HL-60 (cell line): Measurements from ENCODE around the gene SLC25A10.

Source experiments
- GABPA ChIP-seq: IDR thresholded peaks from 2 replicates; pipeline ENCODE4 v1.6.1; 2012; ENCODE audit warnings: low read depth
- POLR2AphosphoS5 ChIP-seq: IDR thresholded peaks from 2 replicates; pipeline ENCODE4 v1.6.1; 2012; ENCODE audit warnings: low read depth
- TF ChIP-seq, protein P1 (sequence below): IDR thresholded peaks from one replicate; pipeline ENCODE4 v1.5.1; 2011; ENCODE audit warnings: low read length, control low read depth, inconsistent platforms; ENCODE audit not compliant: insufficient read depth
- TF ChIP-seq, protein P2 (sequence below): IDR thresholded peaks from 2 replicates; pipeline ENCODE4 v1.6.1; 2012; ENCODE audit warnings: low read depth; ENCODE audit not compliant: insufficient replicate concordance

- TF ChIP-seq GABPA (no peak), POLR2AphosphoS5 (no peak; the same call in 1 of the 2 replicates)
- TF ChIP-seq, protein P1, sequence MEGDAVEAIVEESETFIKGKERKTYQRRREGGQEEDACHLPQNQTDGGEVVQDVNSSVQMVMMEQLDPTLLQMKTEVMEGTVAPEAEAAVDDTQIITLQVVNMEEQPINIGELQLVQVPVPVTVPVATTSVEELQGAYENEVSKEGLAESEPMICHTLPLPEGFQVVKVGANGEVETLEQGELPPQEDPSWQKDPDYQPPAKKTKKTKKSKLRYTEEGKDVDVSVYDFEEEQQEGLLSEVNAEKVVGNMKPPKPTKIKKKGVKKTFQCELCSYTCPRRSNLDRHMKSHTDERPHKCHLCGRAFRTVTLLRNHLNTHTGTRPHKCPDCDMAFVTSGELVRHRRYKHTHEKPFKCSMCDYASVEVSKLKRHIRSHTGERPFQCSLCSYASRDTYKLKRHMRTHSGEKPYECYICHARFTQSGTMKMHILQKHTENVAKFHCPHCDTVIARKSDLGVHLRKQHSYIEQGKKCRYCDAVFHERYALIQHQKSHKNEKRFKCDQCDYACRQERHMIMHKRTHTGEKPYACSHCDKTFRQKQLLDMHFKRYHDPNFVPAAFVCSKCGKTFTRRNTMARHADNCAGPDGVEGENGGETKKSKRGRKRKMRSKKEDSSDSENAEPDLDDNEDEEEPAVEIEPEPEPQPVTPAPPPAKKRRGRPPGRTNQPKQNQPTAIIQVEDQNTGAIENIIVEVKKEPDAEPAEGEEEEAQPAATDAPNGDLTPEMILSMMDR = no peak
- TF ChIP-seq, protein P2, sequence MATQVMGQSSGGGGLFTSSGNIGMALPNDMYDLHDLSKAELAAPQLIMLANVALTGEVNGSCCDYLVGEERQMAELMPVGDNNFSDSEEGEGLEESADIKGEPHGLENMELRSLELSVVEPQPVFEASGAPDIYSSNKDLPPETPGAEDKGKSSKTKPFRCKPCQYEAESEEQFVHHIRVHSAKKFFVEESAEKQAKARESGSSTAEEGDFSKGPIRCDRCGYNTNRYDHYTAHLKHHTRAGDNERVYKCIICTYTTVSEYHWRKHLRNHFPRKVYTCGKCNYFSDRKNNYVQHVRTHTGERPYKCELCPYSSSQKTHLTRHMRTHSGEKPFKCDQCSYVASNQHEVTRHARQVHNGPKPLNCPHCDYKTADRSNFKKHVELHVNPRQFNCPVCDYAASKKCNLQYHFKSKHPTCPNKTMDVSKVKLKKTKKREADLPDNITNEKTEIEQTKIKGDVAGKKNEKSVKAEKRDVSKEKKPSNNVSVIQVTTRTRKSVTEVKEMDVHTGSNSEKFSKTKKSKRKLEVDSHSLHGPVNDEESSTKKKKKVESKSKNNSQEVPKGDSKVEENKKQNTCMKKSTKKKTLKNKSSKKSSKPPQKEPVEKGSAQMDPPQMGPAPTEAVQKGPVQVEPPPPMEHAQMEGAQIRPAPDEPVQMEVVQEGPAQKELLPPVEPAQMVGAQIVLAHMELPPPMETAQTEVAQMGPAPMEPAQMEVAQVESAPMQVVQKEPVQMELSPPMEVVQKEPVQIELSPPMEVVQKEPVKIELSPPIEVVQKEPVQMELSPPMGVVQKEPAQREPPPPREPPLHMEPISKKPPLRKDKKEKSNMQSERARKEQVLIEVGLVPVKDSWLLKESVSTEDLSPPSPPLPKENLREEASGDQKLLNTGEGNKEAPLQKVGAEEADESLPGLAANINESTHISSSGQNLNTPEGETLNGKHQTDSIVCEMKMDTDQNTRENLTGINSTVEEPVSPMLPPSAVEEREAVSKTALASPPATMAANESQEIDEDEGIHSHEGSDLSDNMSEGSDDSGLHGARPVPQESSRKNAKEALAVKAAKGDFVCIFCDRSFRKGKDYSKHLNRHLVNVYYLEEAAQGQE = peak; percentile 4
These were observed 46.6 kb upstream of the SLC25A10 start for GRCh38 chr17:81665205-81666091.
